ENCODE measurements around the gene HLA-DMA. TPM values are rescaled to one million over a fixed set of nuclear protein-coding genes. Genes with fewer than 3 reads are reported as not detected.

Gene HLA-DMA
- total and polyA plus RNA-seq, 2 of the 4 experiments (the other 2 are of a cell fraction) = 2.3 to 8.3 TPM

GRCh38 chr6:32905078-32905477, 47.8 kb downstream of the HLA-DMA start:
- BruUV-seq (replicated peaks) = no TSS peak
- no peak overlapping the region for H3K4me3 ChIP-seq (ENCODE audit: insufficient read depth, low read depth, low read length)
- no peak overlapping the region for H3K4ac ChIP-seq (ENCODE audit: low read depth, low read length)
- no peak overlapping the region for H3K23ac ChIP-seq (ENCODE audit: low read depth, low read length)
- in situ Hi-C loops (cut with MboI; ENCODE audit: low sequenced_read_pairs) (no loop called here), intact Hi-C loops (cut with micrococcal nuclease) (no loop called here), dilution Hi-C loops (cut with HindIII; ENCODE audit: low sequenced_read_pairs, unreplicated experiment) (no loop called here)
- H2BK5ac ChIP-seq (ENCODE audit: low read depth, low read length, poor library complexity, severe bottlenecking) = no peak overlapping the region
- TF ChIP-seq MXI1 (IDR thresholded peaks at IDR 0.05; ENCODE audit: borderline replicate concordance, low read depth, low read length) = no peak
- no peak for TF ChIP-seq NFE2L2 (IDR thresholded peaks at IDR 0.05; ENCODE audit: low read depth, low read length)
- H3K18ac ChIP-seq (ENCODE audit: low read depth, low read length) = no peak overlapping the region
- ChIA-PET POLR2A (ENCODE audit: unreplicated experiment) (interaction anchor here (0.6 kb wide), 1 partner anchor 69 kb away, joined by 4 read pairs; no protein-coding TSS in a partner anchor), CTCF (interaction anchor here (0.7 to 1.3 kb wide), 2 partner anchors 10 to 79 kb away, joined by 3 to 5 read pairs; no protein-coding TSS in a partner anchor)
- H2AFZ ChIP-seq (replicated peaks; ENCODE audit: low read length, poor library complexity) = no peak overlapping the region
- peaks cover 6 to 7% of the 10 kb centered on the region in 2 experiments; a peak in 3 of 4 replicates for H3K79me1 ChIP-seq (ENCODE audit: low read depth in 1 of 2, low read length in 2 of 2)
- H3K27me3 ChIP-seq (ENCODE audit: control insufficient read depth, insufficient read depth, low read length) = no peaks in the 10 kb centered on the region
- no peaks in the 10 kb centered on the region for H3K9me3 ChIP-seq (ENCODE audit: control insufficient read depth, insufficient read depth, low read length)
- no peak overlapping the region for H3K14ac ChIP-seq (replicated peaks; ENCODE audit: low read depth, low read length)
- no peak overlapping the region for H2AK9ac ChIP-seq (replicated peaks; ENCODE audit: low read depth, low read length, poor library complexity)
- H3K4me1 ChIP-seq (ENCODE audit: control insufficient read depth, insufficient read depth, low read length) = peaks cover 3% of the 10 kb centered on the region
- no peak overlapping the region for H2BK15ac ChIP-seq (ENCODE audit: low read depth, low read length)
- no peak overlapping the region for H3K4me2 ChIP-seq (ENCODE audit: low read depth, low read length)
- no peak overlapping the region for H3K56ac ChIP-seq (ENCODE audit: extremely low read depth, insufficient read depth, low read length)
- no CpG with 5 or more reads among the region's 2 CpGs for WGBS, 2 experiments (ENCODE audit: extremely low coverage in 2 of 2, insufficient read length in 1 of 2)
- no peaks in the 10 kb centered on the region for H4K20me1 ChIP-seq (ENCODE audit: insufficient read depth, low read length)
- DNase-seq = no peak
- H2AK5ac ChIP-seq (ENCODE audit: low read depth, low read length) = no peak overlapping the region
- 0 out of 2 replicates have a peak, but pooled peaks cover 3% of the 10 kb centered on the region for H3K9me1 ChIP-seq (ENCODE audit: insufficient read depth, low read length)
- no peak overlapping the region for H3K9ac ChIP-seq (ENCODE audit: low read depth, low read length)
- H2BK120ac ChIP-seq (ENCODE audit: low read depth, low read length) = no peak overlapping the region
- H3K27ac ChIP-seq (ENCODE audit: insufficient read depth, low read length) = no peak overlapping the region
- ATAC-seq (ENCODE audit: low read depth) = peak; percentile 32; the same call in 1 of the 2 replicates
- H4K8ac ChIP-seq (ENCODE audit: low read depth in 2 of 2, low read length in 2 of 2) = no peak overlapping the region
- H4K5ac ChIP-seq (ENCODE audit: low read depth, low read length) = no peak overlapping the region
- no peak overlapping the region for H4K91ac ChIP-seq (ENCODE audit: insufficient read depth, low read depth, low read length)
- H2BK20ac ChIP-seq (ENCODE audit: low read depth, low read length) = no peak overlapping the region
- H3K36me3 ChIP-seq (ENCODE audit: control insufficient read depth, insufficient read depth, low read length) = peaks cover 5% of the 10 kb centered on the region
